HG03064 (cell line): Measurements from ENCODE around the gene PLD2.

Experiments used
- ATAC-seq: cut with Tn5 transposase; IDR thresholded peaks from one replicate; pipeline ENCODE4 v1.9.1; 2021; ENCODE audit warnings: low read depth; ENCODE audit not compliant: unreplicated experiment

Gene PLD2

DNA sequence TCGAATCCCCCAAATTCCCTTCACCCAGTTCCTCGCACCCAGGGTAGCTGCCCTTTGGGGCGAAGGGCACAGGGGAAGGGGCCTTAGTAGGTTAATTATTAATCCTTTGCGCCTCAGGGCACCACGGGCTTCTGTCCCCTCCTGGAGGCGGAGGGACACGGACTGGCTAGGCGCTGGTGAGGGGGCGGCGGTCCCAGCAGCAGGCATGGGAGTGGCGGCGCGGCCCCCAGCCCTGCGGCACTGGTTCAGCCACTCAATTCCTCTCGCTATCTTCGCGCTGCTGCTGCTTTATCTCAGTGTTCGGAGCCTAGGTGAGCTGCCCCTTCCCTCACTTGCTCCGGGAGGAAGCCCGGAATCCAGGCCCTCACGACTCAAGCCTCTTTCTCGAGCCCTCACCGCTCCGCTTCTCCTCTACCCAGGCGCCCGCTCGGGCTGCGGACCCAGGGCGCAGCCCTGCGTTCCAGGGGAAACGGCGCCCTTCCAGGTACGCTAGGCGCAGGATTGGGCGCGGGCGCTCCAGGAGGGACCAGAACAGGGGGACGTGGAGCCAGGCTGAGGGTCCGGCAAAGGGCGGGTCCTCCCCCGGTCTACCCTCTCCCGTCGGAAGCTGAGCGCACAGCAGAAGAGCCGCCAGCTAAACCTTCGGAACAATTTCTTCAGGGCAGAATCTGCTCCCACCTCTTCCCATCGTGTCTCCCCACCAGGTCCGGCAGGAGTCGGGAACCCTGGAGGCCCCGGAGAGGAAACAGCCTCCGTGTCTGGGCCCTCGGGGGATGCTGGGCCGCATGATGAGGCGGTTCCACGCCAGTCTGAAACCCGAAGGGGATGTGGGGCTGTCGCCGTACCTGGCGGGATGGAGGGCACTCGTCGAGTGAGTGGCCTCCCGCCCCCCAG, 17.9 kb upstream of the PLD2 start, which contains the start of gene GLTPD2:
TSS of gene GLTPD2 (plus strand) at position 158 of the 894 bp plus-strand sequence. CDS start at position 206, 48 bp downstream.
- ATAC-seq, result no peak

DNA sequence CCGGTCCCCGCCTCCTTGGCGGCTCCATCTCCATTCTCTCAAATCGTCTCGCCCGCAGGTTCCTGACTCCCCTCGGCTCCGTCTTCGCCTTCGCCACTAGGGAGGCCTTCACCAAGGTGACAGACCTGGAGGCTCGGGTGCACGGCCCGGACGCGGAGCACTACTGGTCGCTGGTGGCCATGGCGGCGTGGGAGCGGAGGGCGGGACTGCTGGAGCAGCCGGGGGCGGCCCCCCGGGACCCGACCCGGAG, 17.3 kb upstream of the PLD2 start:
- no peak for ATAC-seq

DNA sequence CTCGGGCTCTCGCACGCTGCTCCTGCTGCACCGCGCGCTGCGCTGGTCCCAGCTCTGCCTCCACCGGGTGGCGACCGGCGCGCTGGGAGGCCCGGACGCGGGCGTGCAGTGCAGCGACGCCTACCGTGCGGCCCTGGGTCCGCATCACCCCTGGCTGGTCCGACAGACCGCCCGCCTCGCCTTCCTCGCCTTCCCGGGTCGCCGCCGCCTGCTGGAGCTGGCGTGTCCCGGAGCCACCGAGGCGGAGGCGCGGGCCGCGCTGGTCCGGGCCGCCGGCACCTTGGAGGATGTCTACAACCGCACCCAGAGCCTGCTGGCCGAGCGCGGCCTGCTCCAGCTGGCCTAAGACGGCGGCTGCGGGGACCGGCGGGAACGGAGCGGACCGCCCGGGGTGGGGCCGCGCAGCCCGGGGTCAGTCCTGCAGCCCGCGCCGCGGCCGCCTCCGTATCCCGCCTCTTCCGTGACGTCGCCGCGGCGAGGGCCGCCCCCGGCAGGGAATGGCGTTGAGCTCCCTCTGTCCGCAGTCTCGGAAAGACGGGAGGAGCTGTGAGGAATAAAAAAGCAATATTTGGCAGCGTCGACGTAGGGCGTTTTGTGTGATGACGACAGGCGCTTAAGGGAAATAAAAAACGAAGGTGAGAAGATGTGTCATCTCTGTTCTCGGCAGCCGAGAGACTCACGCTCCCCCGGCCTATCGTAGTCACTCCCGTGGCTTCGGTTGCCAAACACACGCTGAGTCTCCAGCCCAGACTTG, 16.8 kb upstream of the PLD2 start:
- peak; percentile 81 for ATAC-seq

DNA sequence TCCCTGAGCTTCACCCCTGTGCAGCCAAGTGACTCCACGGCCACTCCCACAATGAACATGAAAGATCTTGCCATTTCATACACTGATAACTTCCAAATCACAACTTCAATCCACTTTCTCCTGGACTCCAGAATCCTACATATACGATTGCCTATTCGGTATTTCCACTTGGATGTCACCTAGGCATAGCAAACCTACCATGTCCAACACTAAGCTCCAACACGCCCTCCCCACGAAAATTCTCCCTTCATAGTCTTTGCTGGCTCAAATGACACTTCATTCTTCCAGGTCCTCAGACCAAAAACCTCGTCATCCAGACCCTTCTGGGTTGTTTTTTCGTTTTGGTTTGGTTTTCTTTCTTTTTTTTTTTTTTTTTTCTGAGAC, 16.3 kb upstream of the PLD2 start:
- ATAC-seq, result no peak

DNA sequence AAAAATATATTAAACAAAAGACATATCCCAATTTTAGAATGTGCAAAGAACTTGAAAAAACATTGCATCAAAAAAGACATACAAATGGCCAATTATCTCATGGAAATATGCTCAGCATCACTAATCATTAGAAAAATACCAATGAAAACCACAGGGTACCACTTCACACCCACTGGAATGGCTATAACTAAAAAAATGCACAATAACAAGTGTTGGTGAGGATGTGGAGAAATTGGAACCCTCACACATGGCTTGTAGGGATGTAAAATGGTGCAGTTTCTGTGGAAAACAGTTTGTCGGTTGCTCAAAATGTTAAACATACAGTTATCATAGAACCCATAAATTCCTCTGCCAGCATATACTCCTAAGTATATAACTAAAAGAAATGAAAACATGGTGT, 11.8 kb upstream of the PLD2 start:
- no peak for ATAC-seq

DNA sequence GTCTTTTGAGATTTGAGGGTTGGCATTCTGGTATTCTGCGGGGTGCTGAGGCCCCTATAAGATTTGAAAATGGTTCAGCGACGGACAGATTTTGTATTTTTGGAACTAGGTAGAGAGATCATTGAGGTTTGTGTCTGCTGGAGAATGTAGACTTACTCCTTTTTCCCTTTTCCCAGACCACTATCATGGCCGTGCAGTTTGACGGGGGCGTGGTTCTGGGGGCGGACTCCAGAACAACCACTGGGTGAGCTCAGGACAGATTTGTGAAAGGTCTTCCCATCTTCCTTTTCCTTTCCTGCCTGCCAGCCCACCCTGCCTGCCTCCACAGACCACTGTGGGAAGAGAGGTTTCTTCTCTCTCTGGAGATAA, 10.4 kb upstream of the PLD2 start:
- ATAC-seq, result no peak

GRCh38 chr17:4800462-4801196, 6.3 kb upstream of the PLD2 start:
- ATAC-seq, result no peak

DNA sequence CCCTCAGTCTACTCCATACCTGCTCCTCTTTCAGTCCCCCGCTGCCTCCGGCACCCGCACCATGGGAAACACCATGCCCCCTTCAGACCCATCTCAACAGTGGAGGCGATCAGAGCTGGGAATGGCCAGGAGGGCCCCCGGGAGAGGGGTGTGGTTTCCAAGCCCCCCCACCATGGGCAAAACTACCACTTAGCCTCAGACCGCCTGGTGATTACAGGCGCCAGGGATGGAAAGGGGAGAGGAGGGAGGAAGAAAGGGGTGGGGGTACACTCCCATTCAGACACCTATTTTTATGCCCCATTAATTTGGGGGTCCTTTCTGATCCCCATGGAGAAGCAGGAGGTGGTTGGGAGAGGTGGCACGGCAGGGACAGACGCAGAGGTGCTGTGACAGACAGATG, 4.7 kb upstream of the PLD2 start, which contains the start of gene C17orf114:
TSS of gene C17orf114 (minus strand) at position 101 of the 400 bp plus-strand sequence.
- ATAC-seq, result no peak

- ATAC-seq, result no peak
These were observed 536 bp upstream of the PLD2 start for GRCh38 chr17:4806456-4806776.

- no peak for ATAC-seq
These were observed 839 bp downstream of the PLD2 start for GRCh38 chr17:4807605-4808377.

- no peak for ATAC-seq
These were observed 1.4 kb downstream of the PLD2 start for GRCh38 chr17:4808378-4808767.

GRCh38 chr17:4810696-4811290, 3.8 kb downstream of the PLD2 start:
- no peak for ATAC-seq

- no peak for ATAC-seq
These were observed 4.5 kb downstream of the PLD2 start for GRCh38 chr17:4811471-4811870.

GRCh38 chr17:4812690-4813089, 5.7 kb downstream of the PLD2 start:
- ATAC-seq, result no peak

DNA sequence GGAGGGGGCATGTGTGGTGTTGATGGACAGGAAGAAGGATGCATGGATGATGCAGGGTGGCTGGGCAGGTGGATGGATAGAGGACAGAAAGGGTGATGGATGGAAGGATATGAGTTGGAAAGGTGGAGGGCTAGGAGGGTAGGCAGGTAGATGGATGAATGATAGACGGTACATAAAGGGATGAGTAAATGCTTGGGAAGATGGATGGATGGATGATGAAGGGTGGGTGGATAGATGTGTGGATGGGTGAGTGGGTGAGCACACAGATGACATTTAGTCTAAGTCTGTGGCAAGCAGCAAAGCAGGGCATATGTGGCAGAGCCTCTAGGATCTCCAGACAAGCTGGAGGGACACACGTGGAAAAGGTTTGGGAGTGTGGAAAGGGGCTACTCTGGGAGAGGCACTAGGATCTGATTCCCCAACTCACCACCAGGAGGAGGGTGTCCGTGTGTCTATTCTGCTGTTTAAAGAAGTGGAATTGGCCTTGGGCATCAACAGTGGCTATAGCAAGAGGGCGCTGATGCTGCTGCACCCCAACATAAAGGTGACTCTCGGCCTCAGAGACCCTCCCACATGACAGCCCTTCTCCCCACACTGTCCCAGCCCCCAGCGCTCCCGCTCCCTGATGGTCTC, 8.2 kb downstream of the PLD2 start:
- no peak for ATAC-seq

DNA sequence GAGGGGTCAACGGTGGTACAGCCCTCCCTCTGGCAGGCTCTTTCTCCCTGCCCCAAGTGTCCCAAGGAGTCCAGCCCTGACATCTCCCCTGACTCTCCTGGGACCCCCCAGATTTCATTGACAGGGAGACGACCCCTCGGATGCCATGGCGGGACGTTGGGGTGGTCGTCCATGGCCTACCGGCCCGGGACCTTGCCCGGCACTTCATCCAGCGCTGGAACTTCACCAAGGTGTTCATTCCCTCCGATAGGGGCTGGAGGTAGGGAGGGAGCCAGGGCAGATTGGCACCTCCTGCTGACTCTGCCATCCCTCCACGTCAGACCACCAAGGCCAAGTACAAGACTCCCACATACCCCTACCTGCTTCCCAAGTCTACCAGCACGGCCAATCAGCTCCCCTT, 9.9 kb downstream of the PLD2 start:
- no peak for ATAC-seq

GRCh38 chr17:4818276-4818675, 11.3 kb downstream of the PLD2 start:
- ATAC-seq, result no peak

- no peak for ATAC-seq
These were observed 15.9 kb downstream of the PLD2 start for GRCh38 chr17:4822835-4823234.

DNA sequence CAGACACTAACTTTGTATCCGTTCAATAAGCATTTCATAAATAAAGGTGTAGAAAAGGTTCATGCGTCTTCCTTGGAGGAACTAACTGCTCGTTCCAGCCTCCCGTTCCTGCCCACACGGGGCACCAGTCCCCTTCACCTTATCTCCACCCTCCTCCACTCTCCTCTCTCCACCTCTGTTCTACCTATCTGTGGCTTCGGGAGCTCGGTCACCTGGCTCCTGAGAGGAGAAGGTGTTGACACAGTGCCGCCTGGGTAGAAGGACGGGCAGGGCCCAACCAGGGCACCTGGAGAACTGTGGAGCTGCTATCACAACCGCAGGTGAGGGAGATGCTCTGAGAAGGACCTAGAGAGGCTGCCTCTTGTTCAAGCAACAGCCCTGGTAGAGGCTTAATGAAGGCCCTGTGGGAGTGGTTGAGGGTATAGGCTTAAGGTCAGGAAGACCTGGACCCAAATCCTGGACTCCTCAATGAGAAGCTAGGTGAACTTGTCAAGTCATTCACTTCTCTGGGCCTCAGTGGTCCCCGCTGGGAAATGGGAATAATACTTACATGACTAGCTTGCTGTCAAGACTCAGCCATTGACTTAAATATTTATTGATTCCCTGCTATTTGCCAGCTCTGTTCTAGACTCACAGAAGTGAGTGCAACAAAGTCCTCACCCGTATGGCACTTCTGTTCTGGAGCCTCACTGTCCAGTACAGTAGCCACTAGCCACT, 16.6 kb downstream of the PLD2 start:
- no peak for ATAC-seq
